GM18511 (cell line): Measurements from ENCODE around the gene CHST6.
"Not testable (repeated sequence)": the region's sequence is repeated elsewhere in the genome, so short reads cannot be mapped to it uniquely, and the experiment has no call there.

Experiments used
- ATAC-seq: cut with Tn5 transposase; IDR thresholded peaks from one replicate; pipeline ENCODE4 v1.9.1; 2021; ENCODE audit warnings: mild to moderate bottlenecking, moderate library complexity; ENCODE audit not compliant: unreplicated experiment

Gene CHST6

GRCh38 chr16:75452464-75453190 is 42.6 kb downstream of the CHST6 start:
- ATAC-seq, result no peak

GRCh38 chr16:75446416-75446815 is 48.8 kb downstream of the CHST6 start:
- ATAC-seq, result no peak

GRCh38 chr16:75445298-75445697 is 49.9 kb downstream of the CHST6 start:
- ATAC-seq, result no peak

- ATAC-seq, result no peak
These were observed 51.9 kb downstream of the CHST6 start for GRCh38 chr16:75443298-75443697.

GRCh38 chr16:75433732-75434413 is 61.4 kb downstream of the CHST6 start:
- peak; percentile 78 for ATAC-seq

GRCh38 chr16:75432828-75433731 is 62.2 kb downstream of the CHST6 start, which contains the start of gene CFDP1:
TSS of gene CFDP1 (minus strand) at chr16:75433503. CDS start at chr16:75433352, 151 bp downstream.
- peak; percentile 91 for ATAC-seq

GRCh38 chr16:75429621-75430403 is 65.4 kb downstream of the CHST6 start:
- no peak for ATAC-seq

GRCh38 chr16:75426524-75426923 is 68.7 kb downstream of the CHST6 start:
- not testable (repeated sequence) for ATAC-seq

- ATAC-seq, result not testable (repeated sequence)
These were observed 71.0 kb downstream of the CHST6 start for GRCh38 chr16:75424105-75424762.

- no peak for ATAC-seq
These were observed 71.5 kb downstream of the CHST6 start for GRCh38 chr16:75423723-75424104.
